Measurements from ENCODE around the gene GRM7. TPM values are rescaled to one million over a fixed set of nuclear protein-coding genes. Genes with fewer than 3 reads are reported as not detected.

Gene GRM7
- polyA plus RNA-seq, 4 donors = 2.0 to 3.4 (median 2.3) TPM

DNA sequence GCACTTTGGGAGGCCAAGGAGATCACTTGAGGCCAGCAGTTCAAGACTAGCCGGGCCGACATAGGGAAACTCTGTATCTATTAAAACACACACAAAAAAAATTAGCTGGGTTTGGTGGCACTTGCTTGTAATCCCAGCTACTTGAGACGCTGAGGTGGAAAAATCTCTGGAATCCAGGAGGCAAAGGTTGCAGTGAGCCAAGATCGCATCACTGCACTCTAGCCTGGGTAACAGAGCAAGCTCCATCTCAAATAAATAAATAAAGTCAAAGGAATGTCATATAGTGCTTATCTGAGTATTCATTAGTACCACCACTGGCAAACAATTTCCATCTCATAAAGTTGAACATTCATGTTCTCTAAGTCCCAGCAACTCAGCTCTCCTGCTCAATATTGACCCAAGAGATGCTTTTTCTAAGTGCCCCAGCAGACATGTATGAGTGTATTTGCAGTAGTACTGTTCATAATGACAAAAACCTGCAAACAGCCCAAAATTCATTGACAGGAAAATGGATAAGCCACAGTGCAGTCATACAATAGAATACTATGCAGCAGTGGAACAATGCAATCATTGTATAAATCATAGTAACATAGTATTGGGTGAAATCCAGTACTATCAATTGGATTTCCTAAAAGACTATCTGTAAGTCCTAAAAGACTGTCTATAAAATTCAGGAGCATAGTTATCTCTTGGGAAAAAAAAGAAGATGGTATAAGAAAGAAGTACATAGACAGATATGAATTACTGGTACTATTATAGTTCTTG is 889.2 kb downstream of the GRM7 start:
- DNase-seq (ENCODE audit: low read depth in 4 of 4, low spot score in 2 of 4) = no peak

DNA sequence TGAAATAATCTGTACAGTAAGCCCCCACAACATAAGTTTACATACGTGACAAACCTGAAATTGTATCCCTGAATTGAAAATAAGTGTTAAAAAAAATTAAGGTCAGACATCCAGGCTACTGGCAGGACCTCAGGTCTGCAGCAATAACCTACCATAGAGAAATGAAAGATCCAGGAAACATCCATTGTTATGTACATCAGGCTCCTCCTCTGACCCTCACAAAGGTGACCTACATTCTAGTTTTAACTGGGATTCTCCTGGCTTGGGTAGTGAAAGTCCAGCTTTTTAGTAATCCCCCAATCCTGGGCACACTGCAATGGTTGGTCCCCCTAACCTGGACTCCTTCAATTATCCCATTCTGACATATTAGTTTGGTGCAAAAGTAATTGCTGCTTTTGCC is 891.1 kb downstream of the GRM7 start:
- no peak for DNase-seq (ENCODE audit: low read depth in 4 of 4, low spot score in 2 of 4)

DNA sequence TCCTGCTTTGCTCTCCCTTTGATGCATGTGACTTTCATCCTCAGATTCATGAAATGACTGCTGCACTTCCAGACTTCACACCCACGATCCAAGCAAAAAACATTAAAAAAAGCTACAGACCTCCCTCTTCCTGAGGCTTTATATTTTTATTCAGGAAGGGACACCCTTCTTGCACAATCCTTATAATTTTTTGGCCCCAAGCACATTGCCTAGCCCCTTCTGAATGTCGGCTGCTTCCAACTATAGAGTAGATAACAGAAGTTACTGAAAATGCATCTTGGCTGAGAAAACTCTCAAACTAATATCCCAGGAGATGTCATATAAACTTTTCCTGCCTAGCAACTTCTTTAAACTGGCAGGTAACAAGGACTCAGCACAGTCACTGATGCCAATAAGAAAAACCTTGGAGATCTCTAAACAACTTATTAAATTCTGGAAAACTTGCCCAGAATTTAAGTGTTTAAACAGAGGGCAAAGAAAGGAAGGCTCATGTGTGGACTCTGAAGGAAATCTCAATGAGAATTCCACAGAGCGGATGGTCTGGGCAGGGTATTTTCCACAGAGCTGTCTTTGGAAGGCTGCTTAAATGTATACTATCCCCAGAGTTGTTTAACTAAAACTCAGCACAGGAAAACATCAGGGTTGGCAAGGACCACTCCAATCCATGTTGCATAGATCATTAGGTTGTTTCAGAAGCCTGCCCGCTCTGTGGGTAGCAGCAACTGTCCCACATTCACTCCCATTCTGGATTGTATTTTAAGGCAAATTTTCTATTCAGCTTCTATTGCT is 893.9 kb downstream of the GRM7 start:
- DNase-seq (ENCODE audit: low read depth in 4 of 4, low spot score in 2 of 4) = no peak

DNA sequence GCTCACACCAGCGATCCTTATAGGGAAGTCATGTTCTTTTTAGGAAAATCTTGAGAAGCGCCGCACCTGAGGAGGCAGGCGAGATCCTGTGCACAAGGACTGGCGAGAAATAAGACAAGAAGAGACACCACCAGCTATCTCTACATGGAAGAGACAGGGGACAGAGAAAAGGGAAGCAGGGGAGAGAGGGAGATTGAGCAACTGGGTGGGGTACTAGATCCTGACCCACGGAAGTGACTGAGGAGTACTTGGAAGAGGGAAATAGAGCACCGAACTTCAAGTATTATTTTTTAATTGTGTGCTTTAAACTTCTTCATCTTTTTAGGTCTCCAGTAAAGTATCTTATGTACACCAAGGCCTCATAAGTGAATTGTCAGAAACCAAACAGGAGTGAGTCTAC is 898.7 kb downstream of the GRM7 start:
- no peak for DNase-seq (ENCODE audit: low read depth in 4 of 4, low spot score in 2 of 4)

DNA sequence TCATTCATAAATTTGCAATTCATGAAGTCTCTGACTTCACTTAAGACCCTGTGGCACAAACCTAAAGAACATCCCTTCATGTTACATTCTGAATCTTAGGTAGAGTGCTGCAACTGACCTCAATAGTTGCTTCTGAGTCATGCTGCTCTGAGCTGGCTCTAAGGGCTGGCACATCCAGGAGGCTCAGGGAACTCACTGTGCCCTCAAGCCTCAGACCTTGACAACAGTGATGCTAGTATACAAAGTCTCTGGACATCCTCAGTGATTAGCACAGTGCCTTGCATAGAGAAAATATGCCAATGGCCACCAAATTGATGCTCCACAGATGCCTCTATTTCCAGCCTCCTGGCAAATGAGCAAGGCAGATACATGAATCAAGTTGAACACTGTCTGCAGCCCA is 899.8 kb downstream of the GRM7 start:
- DNase-seq (ENCODE audit: low read depth in 4 of 4, low spot score in 2 of 4) = no peak

DNA sequence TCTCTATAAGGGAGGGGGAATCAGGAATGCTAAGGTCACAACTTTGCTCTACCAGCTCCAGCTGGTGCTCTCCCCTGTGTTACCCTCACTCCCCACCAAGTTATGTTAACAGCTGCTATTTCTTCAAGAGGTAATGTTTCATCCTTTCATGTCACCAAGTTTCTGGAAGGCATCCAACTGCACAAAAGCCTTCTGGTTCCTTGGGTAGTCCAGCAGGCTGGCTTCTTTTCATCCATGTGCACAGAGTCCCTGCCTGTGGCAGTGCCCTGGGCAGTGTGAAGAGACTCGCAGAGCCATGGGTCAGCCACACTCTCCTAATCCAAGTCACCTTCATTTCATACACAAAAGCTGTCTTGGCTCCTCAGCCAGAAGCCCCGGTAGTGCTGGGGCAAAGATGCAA is 903.2 kb downstream of the GRM7 start:
- no peak for DNase-seq (ENCODE audit: low read depth in 4 of 4, low spot score in 2 of 4)

DNA sequence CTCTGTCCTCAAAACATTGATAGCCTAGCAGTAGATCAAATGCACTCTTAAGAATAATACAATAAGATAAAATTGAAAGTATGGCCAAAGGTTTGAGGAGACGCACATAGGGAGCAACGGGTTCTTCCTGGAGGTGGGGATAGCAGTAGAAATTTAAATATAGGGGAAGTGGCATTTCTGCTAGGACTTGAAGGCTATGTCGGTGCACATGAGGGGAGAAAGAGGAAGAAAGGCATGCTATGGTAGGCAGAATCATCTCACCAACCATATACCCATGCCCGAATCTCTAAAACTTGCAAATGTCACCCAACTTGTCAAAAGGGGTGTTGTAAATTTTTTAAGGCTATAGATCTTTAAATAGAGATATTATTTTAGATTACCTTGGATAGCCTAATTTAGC is 905.6 kb downstream of the GRM7 start:
- DNase-seq (ENCODE audit: low read depth in 4 of 4, low spot score in 2 of 4) = no peak

DNA sequence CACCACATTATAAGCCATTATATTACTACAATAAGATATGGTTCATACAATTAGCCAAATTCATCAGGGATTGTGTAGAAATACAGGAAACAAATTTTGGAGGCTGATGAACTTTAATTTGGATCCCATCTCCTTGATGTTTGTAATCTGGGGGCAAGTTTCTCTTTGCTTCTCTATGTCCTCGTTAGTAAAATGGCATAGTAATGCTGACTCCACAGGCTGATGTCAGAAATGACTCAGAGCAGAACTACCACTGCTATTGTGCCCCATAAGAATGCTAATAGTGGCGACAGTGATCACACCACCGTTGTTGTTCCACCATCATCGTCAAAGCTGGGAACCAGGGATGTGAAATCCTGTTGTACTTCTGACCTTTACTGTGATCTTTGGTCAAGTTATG is 918.4 kb downstream of the GRM7 start:
- no peak for DNase-seq (ENCODE audit: low read depth in 4 of 4, low spot score in 2 of 4)

DNA sequence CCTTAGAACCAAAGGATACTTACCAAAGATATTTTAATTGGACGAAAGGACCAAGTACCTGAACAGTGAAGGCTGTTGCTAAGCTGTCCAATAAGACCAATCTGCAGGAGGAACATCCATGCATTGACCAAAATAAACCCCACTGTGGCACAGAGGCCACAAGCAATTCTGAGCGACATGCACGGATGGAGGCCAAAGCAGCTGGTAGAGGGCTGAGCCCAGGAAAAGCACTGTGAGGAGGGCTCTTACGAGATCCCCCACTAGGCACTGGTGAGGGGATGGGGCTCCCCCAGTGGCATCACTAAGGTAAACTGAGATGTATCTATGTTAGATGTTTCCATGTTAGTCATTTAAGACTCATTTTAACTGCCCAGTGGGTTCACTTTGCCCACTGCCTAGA is 920.5 kb downstream of the GRM7 start:
- DNase-seq (ENCODE audit: low read depth in 4 of 4, low spot score in 2 of 4) = no peak

DNA sequence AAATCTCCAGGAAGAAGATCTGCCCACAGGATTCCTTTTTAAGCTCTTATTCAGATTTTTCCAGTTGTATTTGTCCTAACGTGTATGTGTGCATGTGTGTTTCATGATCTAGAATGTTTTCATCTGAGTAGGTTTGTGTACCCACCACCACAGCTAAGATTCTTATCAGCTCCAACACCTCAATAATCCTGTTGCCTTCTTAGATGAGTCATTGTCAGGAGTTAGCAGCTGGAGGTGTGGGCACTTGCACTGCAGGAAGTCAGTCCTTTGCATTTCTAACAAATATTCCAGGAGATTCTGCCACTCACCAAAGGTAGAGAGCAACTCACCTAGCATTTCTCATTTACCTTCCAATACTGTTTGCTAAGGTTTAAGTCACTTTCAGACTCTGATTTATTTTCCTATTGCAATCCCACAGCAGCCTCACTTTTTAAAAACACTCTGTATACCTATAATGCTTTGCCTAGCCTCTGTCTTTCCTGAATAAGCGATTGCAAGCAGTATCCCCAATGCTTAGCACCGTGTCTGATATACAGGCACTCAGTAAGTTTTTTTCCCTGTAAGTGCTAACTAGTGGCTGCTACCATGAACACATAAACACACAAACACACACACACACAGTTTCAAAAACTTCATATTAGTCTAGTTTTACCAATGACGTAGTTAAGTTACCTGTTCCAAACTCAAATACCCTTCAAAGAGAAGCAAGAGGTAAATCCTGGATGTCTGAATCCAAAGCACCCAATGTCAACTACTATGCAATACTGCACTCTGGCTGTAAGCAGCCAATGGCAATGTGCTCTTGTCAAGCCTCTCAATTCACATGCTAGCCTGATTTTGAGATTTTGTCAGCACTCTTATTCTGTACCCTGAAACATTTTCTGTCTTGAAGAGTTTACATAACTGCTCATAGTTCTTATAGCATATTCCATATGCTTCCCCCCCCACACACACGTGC is 927.2 kb downstream of the GRM7 start:
- no peak for DNase-seq (ENCODE audit: low read depth in 4 of 4, low spot score in 2 of 4)

DNA sequence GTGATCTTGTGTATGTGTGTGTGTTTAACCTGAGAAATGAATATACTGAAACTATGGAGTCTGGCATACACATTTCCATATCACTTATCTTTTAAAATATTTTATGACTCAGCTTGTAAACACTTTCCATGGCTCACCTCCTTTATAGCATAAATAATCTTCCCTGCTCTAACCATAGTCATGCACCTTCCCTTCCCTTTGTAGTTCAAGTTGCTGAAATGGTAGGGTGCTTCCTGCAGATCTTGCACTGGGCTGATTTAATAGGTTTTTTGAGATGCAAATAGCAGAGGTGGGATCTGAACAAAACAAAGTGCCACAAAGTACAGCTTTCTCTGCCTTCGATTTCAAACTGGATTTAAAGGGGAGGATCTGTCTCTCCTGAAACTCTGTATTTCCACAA is 928.0 kb downstream of the GRM7 start:
- DNase-seq (ENCODE audit: low read depth in 4 of 4, low spot score in 2 of 4) = no peak

DNA sequence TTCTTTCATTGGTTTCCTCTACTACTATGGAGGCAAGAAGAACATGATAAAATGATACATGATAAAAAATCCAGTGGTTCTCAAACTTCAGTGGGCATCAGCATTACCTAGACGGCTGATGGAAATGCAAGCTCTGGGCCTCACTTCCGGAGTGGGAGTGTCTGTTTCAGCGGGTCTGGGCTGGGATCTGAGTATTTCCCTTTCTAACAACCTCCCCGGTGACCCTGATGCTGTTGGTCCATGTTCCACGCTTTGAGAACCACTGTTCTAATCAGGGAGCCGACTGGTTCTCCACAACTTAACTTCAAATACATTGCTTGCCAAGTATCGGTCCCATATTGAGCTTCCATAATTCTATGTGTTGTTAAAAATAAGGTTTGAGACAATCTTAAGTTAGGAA is 928.4 kb downstream of the GRM7 start:
- DNase-seq (ENCODE audit: low read depth in 4 of 4, low spot score in 2 of 4) = no peak

DNA sequence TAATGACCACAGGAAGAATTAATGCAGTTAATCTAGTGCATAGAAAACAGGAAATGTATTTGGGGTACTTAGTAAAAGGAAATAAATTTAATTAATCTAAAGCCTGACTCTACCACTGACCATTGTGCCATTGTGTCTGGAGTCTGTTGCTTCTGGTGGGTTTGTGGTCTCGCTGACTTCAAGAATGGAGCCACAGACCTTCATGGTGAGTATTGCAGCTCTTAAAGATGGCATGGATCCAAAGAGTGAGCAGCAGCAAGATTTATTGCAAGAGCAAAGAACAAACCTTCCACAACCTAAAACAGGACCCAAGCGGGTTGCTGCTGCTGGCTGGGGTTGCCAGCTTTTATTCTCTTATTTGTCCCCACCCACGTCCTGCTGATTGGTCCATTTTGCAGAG is 929.2 kb downstream of the GRM7 start:
- no peak for DNase-seq (ENCODE audit: low read depth in 4 of 4, low spot score in 2 of 4)
